ENCODE results near the gene WNT7A.

The WNT7A gene

DNA sequence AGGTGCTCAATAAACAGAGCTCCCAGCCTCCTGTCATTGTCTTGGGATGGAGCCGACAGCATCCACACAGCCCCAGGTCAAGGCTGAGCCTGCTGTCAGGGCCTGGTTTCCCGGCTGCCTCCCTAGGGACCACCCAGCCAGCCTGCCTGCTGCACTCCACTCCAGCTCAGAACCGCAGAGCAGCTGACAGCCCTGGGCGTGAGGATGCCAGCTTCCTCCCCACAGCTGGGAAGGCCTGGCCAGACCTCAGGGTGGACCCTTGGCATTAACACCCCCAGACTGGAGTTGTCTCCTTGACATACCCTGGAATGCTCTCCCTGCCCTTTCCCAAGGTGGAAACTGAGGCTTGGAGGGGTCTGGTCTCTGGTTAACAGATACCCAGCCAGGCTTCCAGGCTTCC lies 112.0 kb downstream of the WNT7A start:
- DNase-seq = no peak

GRCh38 chr3:13767030-13767429 lies 112.8 kb downstream of the WNT7A start:
- no peak for DNase-seq
